CD4-positive, alpha-beta T cell treated with Interferon alpha-2 for 1 hour (primary cell): ENCODE data around the gene DIS3L2.

Source experiments
- DNase-seq, 2 donors: peaks; one replicate each; pipeline ENCODE4 v3.0.0-alpha.2; 2020 to 2022

The DIS3L2 gene

GRCh38 chr2:231961349-231962166 is at the start of gene DIS3L2:
Gene DIS3L2, plus strand, starts transcription at chr2:231961713. Its CDS starts 53,215 bp downstream, at chr2:232014928.
- DNase-seq, result peak; percentile 76 to 82

- no peak for DNase-seq
These were observed 47.3 kb upstream of the DIS3L2 start for GRCh38 chr2:231914077-231914690.

- DNase-seq, result no peak
These were observed 44.0 kb upstream of the DIS3L2 start for GRCh38 chr2:231917280-231918066.

GRCh38 chr2:231918501-231919330 is 42.8 kb upstream of the DIS3L2 start:
- DNase-seq, result no peak

- DNase-seq, result no peak
These were observed 42.0 kb upstream of the DIS3L2 start for GRCh38 chr2:231919341-231920035.

GRCh38 chr2:231920366-231920765 is 41.1 kb upstream of the DIS3L2 start:
- DNase-seq, result no peak

- no peak for DNase-seq
These were observed 40.7 kb upstream of the DIS3L2 start for GRCh38 chr2:231920795-231921194.

GRCh38 chr2:231922311-231923009 is 39.1 kb upstream of the DIS3L2 start:
- no peak for DNase-seq

- DNase-seq, result no peak
These were observed 38.5 kb upstream of the DIS3L2 start for GRCh38 chr2:231923010-231923344.

GRCh38 chr2:231923951-231924888 is 37.3 kb upstream of the DIS3L2 start:
- DNase-seq, result no peak

- DNase-seq, result no peak
These were observed 36.6 kb upstream of the DIS3L2 start for GRCh38 chr2:231924889-231925275.

GRCh38 chr2:231925303-231926179 is 36.0 kb upstream of the DIS3L2 start:
- peak; percentile 58 to 66 for DNase-seq

GRCh38 chr2:231926180-231926741 is 35.3 kb upstream of the DIS3L2 start, which contains the start of gene NPPC:
Gene NPPC, minus strand, starts transcription at chr2:231926396. Its CDS starts 147 bp downstream, at chr2:231926249.
- DNase-seq, result peak; percentile 29 to 42

GRCh38 chr2:231926761-231927565 is 34.5 kb upstream of the DIS3L2 start:
- DNase-seq, result no peak

GRCh38 chr2:231927566-231927890 is 34.0 kb upstream of the DIS3L2 start:
- DNase-seq, result no peak

GRCh38 chr2:231928481-231928880 is 33.0 kb upstream of the DIS3L2 start:
- no peak for DNase-seq

- DNase-seq, result no peak
These were observed 32.4 kb upstream of the DIS3L2 start for GRCh38 chr2:231928901-231929725.
